Stromal cell of bone marrow (primary cell): ENCODE data around the gene TARS2.

Experiments
- DNase-seq: peaks from one replicate; pipeline ENCODE4 v3.0.0-alpha.2; 2012; ENCODE audit warnings: low read depth

The TARS2 gene

GRCh38 chr1:150536836-150537731 is 49.9 kb downstream of the TARS2 start:
- no peak for DNase-seq

- no peak for DNase-seq
Observed at GRCh38 chr1:150537732-150538684, 50.8 kb downstream of the TARS2 start.

- no peak for DNase-seq
Observed at GRCh38 chr1:150543500-150544143, 56.4 kb downstream of the TARS2 start.

- no peak for DNase-seq
Observed at GRCh38 chr1:150544204-150544603, 57.0 kb downstream of the TARS2 start.

- no peak for DNase-seq
Observed at GRCh38 chr1:150545486-150546032, 58.3 kb downstream of the TARS2 start.

- no peak for DNase-seq
Observed at GRCh38 chr1:150546294-150546937, 59.2 kb downstream of the TARS2 start.

GRCh38 chr1:150548324-150548631 is 61.1 kb downstream of the TARS2 start:
- no peak for DNase-seq

GRCh38 chr1:150548632-150549495 is 61.6 kb downstream of the TARS2 start, which contains the start of gene ADAMTSL4:
Gene ADAMTSL4 (plus strand): TSS chr1:150549408. CDS start chr1:150552289, 2,881 bp downstream.
- no peak for DNase-seq

GRCh38 chr1:150549496-150550221 is 62.4 kb downstream of the TARS2 start:
- DNase-seq = no peak

- DNase-seq = no peak
Observed at GRCh38 chr1:150550222-150551050, 63.2 kb downstream of the TARS2 start.

GRCh38 chr1:150551051-150551783 is 64.0 kb downstream of the TARS2 start:
- DNase-seq = no peak

GRCh38 chr1:150551784-150552127 is 64.5 kb downstream of the TARS2 start:
- no peak for DNase-seq

- peak; percentile 88 for DNase-seq
Observed at GRCh38 chr1:150552128-150552910, 65.1 kb downstream of the TARS2 start.

GRCh38 chr1:150552911-150553289 is 65.7 kb downstream of the TARS2 start:
- DNase-seq = no peak

- no peak for DNase-seq
Observed at GRCh38 chr1:150553392-150554085, 66.3 kb downstream of the TARS2 start.

GRCh38 chr1:150554086-150554452 is 66.8 kb downstream of the TARS2 start:
- DNase-seq = no peak
